MCF 10A (cell line): ENCODE measurements around the gene EFCAB12. TPM values are rescaled to one million over a fixed set of nuclear protein-coding genes. Genes with fewer than 3 reads are reported as not detected.

Source experiments
- BruUV-seq: library from RNA; stranded (reverse); fragments of 400-500 nt; replicated peaks from 2 replicates; lab custom pipeline; 2021; lab: Mats Ljungman, UMichigan
- CTCF ChIA-PET: fragments of 300-600 bp; sonication (Branson Sonifier 250); formaldehyde crosslinking; extraction: SDS; loops from one replicate; lab custom pipeline; 2021; ENCODE audit warnings: antibody characterized with exemption, inconsistent platforms; lab: Yijun Ruan, JAX
- POLR2A ChIA-PET: fragments of 300-600, 350-650 bp; sonication (Branson Sonifier 250); formaldehyde crosslinking; extraction: SDS; loops from one replicate; lab custom pipeline; 2020; ENCODE audit warnings: antibody characterized with exemption, inconsistent platforms; lab: Yijun Ruan, JAX
- DNase-seq: peaks from one replicate; pipeline ENCODE4 v3.0.0-alpha.2; 2018; ENCODE audit not compliant: unreplicated experiment
- H3K27ac Mint-ChIP-seq: one replicate; pipeline ENCODE4 v1.8.0; 2022; ENCODE audit warnings: mild to moderate bottlenecking, low read depth, mixed read lengths; ENCODE audit not compliant: unreplicated experiment
- H3K27me3 Mint-ChIP-seq: one replicate; pipeline ENCODE4 v1.8.0; 2022; ENCODE audit warnings: mixed read lengths; ENCODE audit not compliant: insufficient read depth, unreplicated experiment
- H3K36me3 Mint-ChIP-seq: one replicate; pipeline ENCODE4 v1.8.0; 2022; ENCODE audit warnings: mild to moderate bottlenecking, moderate library complexity, mixed read lengths; ENCODE audit not compliant: insufficient read depth, unreplicated experiment
- H3K4me1 Mint-ChIP-seq: one replicate; pipeline ENCODE4 v1.8.0; 2022; ENCODE audit warnings: mixed read lengths; ENCODE audit not compliant: insufficient read depth, unreplicated experiment
- H3K4me3 Mint-ChIP-seq: one replicate; pipeline ENCODE4 v1.8.0; 2022; ENCODE audit warnings: mild to moderate bottlenecking, moderate library complexity, mixed read lengths; ENCODE audit not compliant: unreplicated experiment
- H3K9me3 Mint-ChIP-seq: one replicate; pipeline ENCODE4 v1.8.0; 2022; ENCODE audit warnings: mixed read lengths; ENCODE audit not compliant: unreplicated experiment
- intact Hi-C: fragments of 100-400 bp; cut with micrococcal nuclease; formaldehyde crosslinking; loops from 2 replicates; pipeline ENCODE4 v1.14.1; 2022
- total RNA-seq: library from RNA; stranded (reverse); gene quantifications from 2 replicates; pipeline ENCODE4 v1.2.3, GENCODE V29; 2022
- TF ChIP-seq, protein P1 (sequence below): fragments of 200-600 bp; IDR thresholded peaks from one replicate; pipeline ENCODE4 v1.8.0; 2022; ENCODE audit warnings: antibody characterized with exemption, mild to moderate bottlenecking; ENCODE audit not compliant: unreplicated experiment

The EFCAB12 gene
- total RNA-seq, 1 experiment from 2014 or later = not detected

DNA sequence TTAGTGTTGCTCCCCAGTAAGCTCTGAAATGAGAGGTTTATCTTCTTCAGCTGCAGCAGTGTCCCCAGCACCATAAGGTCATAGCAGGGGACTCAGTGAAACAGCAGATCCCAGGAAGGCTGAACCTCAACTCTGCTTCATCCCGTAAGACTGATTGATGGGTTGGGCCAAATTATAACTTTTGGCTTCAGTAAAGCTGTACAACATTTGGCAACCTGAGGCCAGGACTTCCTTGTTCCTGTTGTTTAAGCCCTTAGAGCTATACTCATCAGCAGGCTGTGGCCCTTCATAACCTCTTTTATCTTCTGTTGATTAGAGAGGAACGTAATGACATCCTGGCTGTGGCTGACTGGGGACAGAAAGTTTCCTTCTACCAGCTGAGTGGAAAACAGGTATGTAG, 40.6 kb upstream of the EFCAB12 start:
- no TSS peak for BruUV-seq
- no peak for DNase-seq
- no peaks in the 10 kb centered on the region for H3K4me1 Mint-ChIP-seq
- ChIA-PET CTCF (interaction anchor here (0.5 to 1.3 kb wide), 3 partner anchors 12 to 415 kb away, joined by 3 to 6 read pairs (median 4); no protein-coding TSS in a partner anchor), POLR2A (interaction anchor here (0.6 to 1.4 kb wide), 4 partner anchors 12 to 211 kb away, joined by 3 to 9 read pairs (median 6); partner anchors contain the start of genes IFT122 and MBD4)
- H3K9me3 Mint-ChIP-seq = no peaks in the 10 kb centered on the region
- H3K4me3 Mint-ChIP-seq = no peak overlapping the region
- intact Hi-C loops = no loop called here
- H3K27ac Mint-ChIP-seq = no peak overlapping the region
- H3K27me3 Mint-ChIP-seq = no peaks in the 10 kb centered on the region
- peaks cover 20% of the 10 kb centered on the region for H3K36me3 Mint-ChIP-seq
- TF ChIP-seq, protein P1, sequence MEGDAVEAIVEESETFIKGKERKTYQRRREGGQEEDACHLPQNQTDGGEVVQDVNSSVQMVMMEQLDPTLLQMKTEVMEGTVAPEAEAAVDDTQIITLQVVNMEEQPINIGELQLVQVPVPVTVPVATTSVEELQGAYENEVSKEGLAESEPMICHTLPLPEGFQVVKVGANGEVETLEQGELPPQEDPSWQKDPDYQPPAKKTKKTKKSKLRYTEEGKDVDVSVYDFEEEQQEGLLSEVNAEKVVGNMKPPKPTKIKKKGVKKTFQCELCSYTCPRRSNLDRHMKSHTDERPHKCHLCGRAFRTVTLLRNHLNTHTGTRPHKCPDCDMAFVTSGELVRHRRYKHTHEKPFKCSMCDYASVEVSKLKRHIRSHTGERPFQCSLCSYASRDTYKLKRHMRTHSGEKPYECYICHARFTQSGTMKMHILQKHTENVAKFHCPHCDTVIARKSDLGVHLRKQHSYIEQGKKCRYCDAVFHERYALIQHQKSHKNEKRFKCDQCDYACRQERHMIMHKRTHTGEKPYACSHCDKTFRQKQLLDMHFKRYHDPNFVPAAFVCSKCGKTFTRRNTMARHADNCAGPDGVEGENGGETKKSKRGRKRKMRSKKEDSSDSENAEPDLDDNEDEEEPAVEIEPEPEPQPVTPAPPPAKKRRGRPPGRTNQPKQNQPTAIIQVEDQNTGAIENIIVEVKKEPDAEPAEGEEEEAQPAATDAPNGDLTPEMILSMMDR = no peak

DNA sequence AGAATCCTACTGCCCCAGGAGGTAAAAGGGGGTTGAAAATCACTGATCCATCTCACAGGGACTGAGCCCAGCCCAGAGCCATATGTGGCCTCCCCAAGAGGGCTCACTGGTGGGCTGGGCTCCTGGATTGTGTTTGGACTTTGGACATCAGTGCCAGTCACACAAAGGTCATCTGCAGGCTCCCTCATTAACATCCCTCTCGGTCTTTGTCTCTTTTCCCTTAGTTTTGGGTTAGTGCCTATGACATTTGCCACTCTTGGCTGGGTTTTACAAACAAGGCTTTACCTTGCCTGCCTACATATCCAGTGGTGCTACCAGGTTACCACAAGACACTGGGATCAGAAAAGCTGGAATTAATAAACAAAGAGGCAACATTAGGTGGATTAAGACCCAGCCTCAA, 39.5 kb upstream of the EFCAB12 start:
- no peaks in the 10 kb centered on the region for H3K9me3 Mint-ChIP-seq
- BruUV-seq = no TSS peak
- TF ChIP-seq, protein P1 = no peak
- H3K36me3 Mint-ChIP-seq = peaks cover 27% of the 10 kb centered on the region
- ChIA-PET POLR2A (interaction anchor here (0.6 kb wide), 1 partner anchor 405 kb away, joined by 3 read pairs; no protein-coding TSS in a partner anchor), CTCF (interaction anchor here (0.6 to 0.8 kb wide), 2 partner anchors 131 to 506 kb away, joined by 3 to 4 read pairs; no protein-coding TSS in a partner anchor)
- intact Hi-C loops = no loop called here
- H3K4me1 Mint-ChIP-seq = no peaks in the 10 kb centered on the region
- no peak for DNase-seq
- no peak overlapping the region for H3K27ac Mint-ChIP-seq
- H3K27me3 Mint-ChIP-seq = no peaks in the 10 kb centered on the region
- no peak overlapping the region for H3K4me3 Mint-ChIP-seq

DNA sequence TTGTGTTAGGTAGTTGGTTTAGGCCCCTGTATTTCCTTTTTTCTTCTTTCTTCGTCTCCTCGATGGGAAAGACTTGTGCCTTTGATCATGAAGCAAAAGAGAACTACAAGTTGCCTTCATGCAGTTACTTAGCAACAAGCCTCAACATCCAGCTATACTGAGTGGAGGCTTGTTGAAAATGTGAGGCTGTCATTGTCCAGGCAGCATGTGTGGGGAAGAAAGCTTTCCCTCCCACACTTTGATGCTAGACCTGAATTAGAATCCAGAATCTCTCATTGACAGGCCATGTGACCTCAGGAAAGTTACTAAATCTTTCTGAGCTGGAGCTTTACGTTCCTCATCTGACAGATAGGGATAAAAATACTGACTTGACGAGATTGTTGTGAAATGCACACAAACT, 35.3 kb upstream of the EFCAB12 start:
- CTCF ChIA-PET = no interaction called here
- TF ChIP-seq, protein P1 = no peak
- no peaks in the 10 kb centered on the region for H3K9me3 Mint-ChIP-seq

DNA sequence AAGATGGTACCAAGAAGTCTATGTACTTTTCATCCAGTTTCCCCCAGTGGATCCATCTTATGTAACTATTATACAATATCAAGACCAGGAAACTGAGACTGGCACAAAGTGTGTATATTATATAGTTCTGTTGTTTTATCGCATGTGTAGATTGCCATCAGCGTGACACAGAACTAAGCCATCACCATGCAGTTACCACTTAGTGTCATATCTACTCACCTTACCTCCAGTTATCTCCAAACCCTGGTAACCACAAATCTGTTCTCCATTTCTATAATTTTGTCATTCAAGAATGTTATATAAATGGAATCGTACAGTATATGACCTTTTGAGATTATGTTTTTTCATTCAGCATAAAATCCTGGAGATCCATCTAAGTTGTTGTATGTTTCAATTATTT, 34.7 kb upstream of the EFCAB12 start:
- ChIA-PET CTCF (interaction anchor here (0.8 kb wide), 1 partner anchor 186 kb away, joined by 4 read pairs; no protein-coding TSS in a partner anchor), POLR2A (interaction anchor here (0.5 to 2.1 kb wide), 2 partner anchors 23 to 66 kb away, joined by 4 to 31 read pairs; partner anchors contain the start of genes IFT122 and MBD4)
- DNase-seq = no peak
- Mint-ChIP-seq H3K27me3 (no peaks in the 10 kb centered on the region), H3K27ac (no peak overlapping the region), H3K4me3 (no peak overlapping the region), H3K9me3 (no peaks in the 10 kb centered on the region), H3K4me1 (peaks cover 23% of the 10 kb centered on the region), H3K36me3 (peaks cover 20% of the 10 kb centered on the region)
- BruUV-seq = no TSS peak
- TF ChIP-seq, protein P1 = no peak
- intact Hi-C loops = no loop called here

More for the DNA sequence above, 35.3 kb upstream of the EFCAB12 start:
- Mint-ChIP-seq H3K27ac (no peak overlapping the region), H3K36me3 (peaks cover 20% of the 10 kb centered on the region), H3K4me1 (peaks cover 23% of the 10 kb centered on the region), H3K27me3 (no peaks in the 10 kb centered on the region), H3K4me3 (no peak overlapping the region)
- intact Hi-C loops = no loop called here
- BruUV-seq = no TSS peak
- DNase-seq = no peak
- POLR2A ChIA-PET = interaction anchor here (0.9 to 1.5 kb wide), 2 partner anchors 16 to 23 kb away, joined by 3 to 9 read pairs; partner anchors contain the start of genes IFT122 and MBD4
